Endothelial cell of umbilical vein (primary cell): Measurements from ENCODE around the gene LSR. TPM values are rescaled to one million over a fixed set of nuclear protein-coding genes. Genes with fewer than 3 reads are reported as not detected.

Experiments
- BruUV-seq: library from RNA; stranded (reverse); fragments of 400-500 nt; replicated peaks from 2 replicates; lab custom pipeline; 2021; lab: Mats Ljungman, UMichigan
- CTCF ChIA-PET: fragments of 300-600, 350-600 bp; sonication (Branson Sonifier 250); formaldehyde crosslinking; loops from one replicate; lab custom pipeline; 2021; ENCODE audit warnings: antibody characterized with exemption, inconsistent platforms; lab: Charles Lee
- POLR2A ChIA-PET: fragments of 300-600, 350-600 bp; sonication (Branson Sonifier 250); formaldehyde crosslinking; loops from one replicate; lab custom pipeline; 2021; ENCODE audit warnings: antibody characterized with exemption, inconsistent platforms; lab: Charles Lee
- DNase-seq: peaks from one replicate; pipeline ENCODE4 v3.0.0-alpha.2; 2011; ENCODE audit warnings: low read depth, low spot score
- FAIRE-seq: peaks from 2 replicates; lab custom pipeline; 2011; peaks lifted over from hg19 to GRCh38; lab: Jason Lieb, UNC
- H2AFZ ChIP-seq: 2 replicates; pipeline ENCODE4 v1.6.0; 2012; ENCODE audit warnings: low read depth, low read length, control low read depth, inconsistent platforms
- H3K27ac ChIP-seq: 2 replicates; pipeline ENCODE4 v1.5.1; 2011; ENCODE audit warnings: low read depth, mild to moderate bottlenecking, control low read depth, low read length, moderate library complexity; ENCODE audit not compliant: insufficient read depth
- H3K27me3 ChIP-seq, 2 experiments: 2 replicates each; pipeline versions ENCODE4 v1.6.0 to v1.6.1; 2011; ENCODE audit warnings: low read length in 2 of 2, mixed read lengths in 1 of 2; ENCODE audit not compliant: control insufficient read depth in 2 of 2, insufficient read depth in 2 of 2
- H3K36me3 ChIP-seq, 2 experiments: 2 replicates in 1 of 2; 3 replicates in 1 of 2; pipeline ENCODE4 v1.5.1; 2011; ENCODE audit warnings: low read length in 2 of 2, mild to moderate bottlenecking in 1 of 2, moderate library complexity in 1 of 2; ENCODE audit not compliant: control insufficient read depth in 2 of 2, insufficient read depth in 2 of 2; ENCODE audit errors: extremely low read depth in 1 of 2
- H3K4me1 ChIP-seq: 3 replicates; pipeline ENCODE4 v1.5.1; 2011; ENCODE audit warnings: mild to moderate bottlenecking, low read length; ENCODE audit not compliant: control insufficient read depth, insufficient read depth; ENCODE audit errors: extremely low read depth
- H3K4me2 ChIP-seq: 2 replicates; pipeline ENCODE4 v1.6.1; 2011; ENCODE audit warnings: low read length, control low read depth, mixed read lengths; ENCODE audit not compliant: insufficient read depth
- H3K4me3 ChIP-seq, 3 experiments: fragments of 200-600 bp in 1 of 3; sonication (generic), shearing (Covaris generic) in 1 of 3; replicated peaks in 1 of 3; 2 replicates each; pipeline ENCODE4 v1.5.1; 2011 to 2016; ENCODE audit warnings: control low read depth in 3 of 3, low read length in 3 of 3, mild to moderate bottlenecking in 2 of 3, inconsistent platforms in 1 of 3, low read depth in 1 of 3, moderate library complexity in 1 of 3; ENCODE audit not compliant: insufficient read depth in 1 of 3
- H3K79me2 ChIP-seq: 2 replicates; pipeline ENCODE4 v1.6.0; 2012; ENCODE audit warnings: low read length, inconsistent platforms; ENCODE audit not compliant: control insufficient read depth, insufficient read depth
- H3K9ac ChIP-seq: replicated peaks from 2 replicates; pipeline ENCODE3; 2011; ENCODE audit warnings: low read length, control low read depth; ENCODE audit not compliant: insufficient read depth; ENCODE audit errors: extremely low read depth
- H3K9me1 ChIP-seq: replicated peaks from 3 replicates; pipeline ENCODE4 v1.6.0; 2011; ENCODE audit warnings: mild to moderate bottlenecking, low read length; ENCODE audit not compliant: control insufficient read depth, insufficient read depth; ENCODE audit errors: extremely low read depth
- H3K9me3 ChIP-seq: replicated peaks from 2 replicates; pipeline ENCODE4 v1.5.1; 2012; ENCODE audit warnings: low read length, inconsistent platforms; ENCODE audit not compliant: control insufficient read depth, insufficient read depth
- H4K20me1 ChIP-seq: replicated peaks from 2 replicates; pipeline ENCODE3; 2011; ENCODE audit warnings: mild to moderate bottlenecking, low read length; ENCODE audit not compliant: control insufficient read depth, insufficient read depth; ENCODE audit errors: extremely low read depth
- EZH2 ChIP-seq: IDR thresholded peaks from 2 replicates; pipeline ENCODE4 v1.6.1; 2012; ENCODE audit warnings: borderline replicate concordance, low read depth, mild to moderate bottlenecking, moderate library complexity, low read length, inconsistent platforms; ENCODE audit not compliant: severe bottlenecking
- FOS ChIP-seq: IDR thresholded peaks from 2 replicates; pipeline ENCODE4 v1.6.1; 2011; ENCODE audit warnings: mild to moderate bottlenecking, low read length, moderate library complexity, borderline replicate concordance; ENCODE audit not compliant: insufficient read depth
- GATA2 ChIP-seq: IDR thresholded peaks from 2 replicates; pipeline ENCODE4 v1.7.0; 2011; ENCODE audit warnings: low read depth, mild to moderate bottlenecking, moderate library complexity, mixed read lengths, low read length; ENCODE audit not compliant: insufficient read length, insufficient read depth
- POLR2A ChIP-seq: IDR thresholded peaks from 2 replicates; pipeline ENCODE4 v1.6.1; 2012; ENCODE audit warnings: low read depth, mild to moderate bottlenecking, control low read depth, low read length
- POLR2AphosphoS5 ChIP-seq: IDR thresholded peaks from 2 replicates; pipeline ENCODE4 v1.6.1; 2012; ENCODE audit warnings: low read depth, mild to moderate bottlenecking, control low read depth, low read length, moderate library complexity; ENCODE audit not compliant: insufficient read depth
- dilution Hi-C: fragments of 300-500 bp; cut with MboI; formaldehyde crosslinking; loops from one replicate; pipeline ENCODE4 v1.15.0; 2019; ENCODE audit warnings: low sequenced_read_pairs; ENCODE audit not compliant: extremely low pct_ligation_motif_present
- intact Hi-C: fragments of 100-400 bp; cut with micrococcal nuclease; formaldehyde crosslinking; loops from one replicate; pipeline ENCODE4 v1.10.0; 2022
- polyA plus RNA-seq, 4 experiments: library from polyadenylated mRNA; depleted of rRNA in 3 of 4; stranded (reverse) in 3 of 4; unstranded in 1 of 4; fragments of >200 nt; gene quantifications; 2 replicates each; pipeline versions ENCODE4 v1.2.1 to v1.2.3, GENCODE V29; 2011 to 2012; ENCODE audit warnings: missing spikeins in 1 of 4
- total RNA-seq: library from RNA; stranded (reverse); gene quantifications from 2 replicates; pipeline ENCODE4 v1.2.3, GENCODE V29; 2021
- TF ChIP-seq, protein P1 (sequence below), 2 donors: IDR thresholded peaks; 1 replicate in 1 of 2; 2 replicates in 1 of 2; pipeline ENCODE4 v1.5.1; 2011; ENCODE audit warnings: low read length in 2 of 2, mild to moderate bottlenecking in 2 of 2, moderate library complexity in 2 of 2, control low read depth in 1 of 2, inconsistent platforms in 1 of 2, low read depth in 1 of 2; ENCODE audit not compliant: insufficient read depth in 1 of 2; ENCODE audit errors: extremely low read depth in 1 of 2
- TF ChIP-seq, protein P2 (sequence below): IDR thresholded peaks from 2 replicates; pipeline ENCODE4 v1.6.1; 2011; ENCODE audit not compliant: insufficient read depth, insufficient read length

The LSR gene
- total and polyA plus RNA-seq, 2 donors (not counting 3 experiments of a cell fraction or from before 2014, with no cell fraction given) = 0.76 to 1.0 TPM

- Histone ChIP-seq H3K27ac (no peak overlapping the region), H4K20me1 (no peaks in the 10 kb centered on the region), H3K36me3 (no peaks in the 10 kb centered on the region), H3K79me2 (no peaks in the 10 kb centered on the region), H3K4me1 (no peaks in the 10 kb centered on the region), H3K9ac (no peak overlapping the region), H3K27me3 (no peaks in the 10 kb centered on the region), H2AFZ (no peak overlapping the region), H3K9me1 (no peaks in the 10 kb centered on the region), H3K4me2 (no peak overlapping the region), H3K4me3 (no peak overlapping the region), H3K9me3 (no peaks in the 10 kb centered on the region)
- dilution Hi-C loops = no loop called here
- no peak for DNase-seq
- no peak for FAIRE-seq
- intact Hi-C loops = no loop called here
- CTCF ChIA-PET = interaction anchor here (1.0 kb wide), 1 partner anchor 11 kb away, joined by 4 read pairs; no protein-coding TSS in a partner anchor
- BruUV-seq = no TSS peak
- POLR2A ChIA-PET = no interaction called here
- TF ChIP-seq, protein P1, sequence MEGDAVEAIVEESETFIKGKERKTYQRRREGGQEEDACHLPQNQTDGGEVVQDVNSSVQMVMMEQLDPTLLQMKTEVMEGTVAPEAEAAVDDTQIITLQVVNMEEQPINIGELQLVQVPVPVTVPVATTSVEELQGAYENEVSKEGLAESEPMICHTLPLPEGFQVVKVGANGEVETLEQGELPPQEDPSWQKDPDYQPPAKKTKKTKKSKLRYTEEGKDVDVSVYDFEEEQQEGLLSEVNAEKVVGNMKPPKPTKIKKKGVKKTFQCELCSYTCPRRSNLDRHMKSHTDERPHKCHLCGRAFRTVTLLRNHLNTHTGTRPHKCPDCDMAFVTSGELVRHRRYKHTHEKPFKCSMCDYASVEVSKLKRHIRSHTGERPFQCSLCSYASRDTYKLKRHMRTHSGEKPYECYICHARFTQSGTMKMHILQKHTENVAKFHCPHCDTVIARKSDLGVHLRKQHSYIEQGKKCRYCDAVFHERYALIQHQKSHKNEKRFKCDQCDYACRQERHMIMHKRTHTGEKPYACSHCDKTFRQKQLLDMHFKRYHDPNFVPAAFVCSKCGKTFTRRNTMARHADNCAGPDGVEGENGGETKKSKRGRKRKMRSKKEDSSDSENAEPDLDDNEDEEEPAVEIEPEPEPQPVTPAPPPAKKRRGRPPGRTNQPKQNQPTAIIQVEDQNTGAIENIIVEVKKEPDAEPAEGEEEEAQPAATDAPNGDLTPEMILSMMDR (IDR thresholded peaks at IDR 0.05; ENCODE audit: extremely low read depth in 1 of 2, insufficient read depth in 1 of 2, low read depth in 1 of 2, low read length in 2 of 2) = no peak
- TF ChIP-seq EZH2 (no peak), FOS (no peak), POLR2A (no peak), POLR2AphosphoS5 (no peak), GATA2 (no peak)
- TF ChIP-seq, protein P2, sequence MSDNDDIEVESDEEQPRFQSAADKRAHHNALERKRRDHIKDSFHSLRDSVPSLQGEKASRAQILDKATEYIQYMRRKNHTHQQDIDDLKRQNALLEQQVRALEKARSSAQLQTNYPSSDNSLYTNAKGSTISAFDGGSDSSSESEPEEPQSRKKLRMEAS = no peak
These were observed 55.2 kb downstream of the LSR start for GRCh38 chr19:35304036-35304435.
